DMS114 treated with DMSO at 0.1 percent for 48 hours (cell line): ENCODE results near the gene NALCN.

Source experiments
- DNase-seq: peaks from one replicate; lab custom pipeline; 2025; ENCODE audit not compliant: unreplicated experiment; lab: John Stamatoyannopoulos, UW

Gene NALCN

DNA sequence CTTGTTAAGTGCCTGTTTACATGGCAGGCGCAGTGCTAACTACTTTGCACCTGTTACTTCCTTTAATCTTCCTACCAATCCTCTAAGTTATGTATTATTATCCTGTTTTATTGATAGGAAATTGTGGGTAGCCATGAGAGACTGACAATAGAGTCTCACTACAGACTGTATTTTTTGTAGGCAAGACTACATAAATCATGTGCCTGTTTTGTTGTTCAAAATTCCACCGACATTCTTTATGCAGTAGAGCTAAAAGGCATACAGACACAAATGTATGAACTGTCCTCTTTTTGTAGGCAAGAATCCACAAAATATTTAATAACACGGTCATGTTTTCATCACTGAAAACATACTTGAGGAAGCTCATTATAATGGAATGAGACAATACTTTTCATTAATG lies 205.5 kb downstream of the NALCN start:
- no peak for DNase-seq

DNA sequence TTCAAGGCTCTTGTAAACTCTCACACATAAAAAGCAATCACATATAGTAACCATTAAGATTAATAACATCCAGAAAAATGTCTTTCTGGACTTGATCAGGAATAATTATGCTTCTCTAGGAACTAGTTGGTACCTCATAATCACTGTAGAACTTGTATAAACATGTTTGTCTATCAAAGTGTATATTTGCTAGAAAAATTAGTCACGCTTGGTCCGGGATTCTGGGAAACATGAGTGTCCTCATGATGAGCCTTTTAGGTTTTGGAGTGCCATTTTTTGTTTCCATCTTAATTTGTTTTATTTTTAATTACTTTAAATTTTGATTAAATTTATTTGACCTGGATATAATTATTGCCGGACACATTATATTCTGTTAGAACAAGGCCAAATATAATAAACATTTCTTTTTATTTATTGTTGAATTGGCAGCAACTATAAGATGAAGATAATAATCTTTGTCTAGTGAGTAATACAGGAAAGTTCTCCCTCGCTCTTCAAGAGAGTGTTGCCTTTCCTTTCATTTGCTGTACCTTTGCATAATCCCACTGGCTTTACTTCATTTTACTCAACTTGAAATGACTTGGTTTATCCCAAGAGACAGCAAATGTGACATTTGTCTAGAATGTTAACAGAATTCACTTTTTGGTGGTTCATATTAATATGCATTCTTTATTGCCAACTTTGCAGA lies 207.0 kb downstream of the NALCN start:
- no peak for DNase-seq

DNA sequence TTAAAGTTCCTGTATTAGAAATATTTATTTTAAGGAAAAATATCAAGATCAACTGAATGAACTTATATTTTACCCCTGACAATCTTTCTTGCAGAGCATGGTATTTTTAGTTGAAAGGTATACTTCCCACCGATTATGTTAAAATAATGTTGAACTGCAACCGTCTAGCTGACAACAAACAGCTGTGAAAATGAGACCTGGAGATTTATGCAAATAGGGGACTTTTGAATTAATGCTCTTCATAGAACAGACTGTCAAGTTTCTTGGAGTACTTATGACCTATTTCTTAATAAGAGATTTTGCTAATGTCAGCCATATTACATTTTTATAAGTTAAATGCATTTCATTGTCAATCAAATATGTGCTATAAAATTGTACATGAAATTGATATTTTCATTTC lies 210.9 kb downstream of the NALCN start:
- no peak for DNase-seq

GRCh38 chr13:101204270-101205020 lies 211.9 kb downstream of the NALCN start:
- DNase-seq: no peak

- no peak for DNase-seq
These were observed 213.7 kb downstream of the NALCN start for GRCh38 chr13:101202590-101202989.

GRCh38 chr13:101190976-101191375 lies 225.3 kb downstream of the NALCN start:
- no peak for DNase-seq

- DNase-seq: no peak
These were observed 226.0 kb downstream of the NALCN start for GRCh38 chr13:101190337-101190736.

GRCh38 chr13:101185606-101186005 lies 230.7 kb downstream of the NALCN start:
- no peak for DNase-seq

- no peak for DNase-seq
These were observed 235.1 kb downstream of the NALCN start for GRCh38 chr13:101181076-101181685.

GRCh38 chr13:101179021-101179420 lies 237.3 kb downstream of the NALCN start:
- DNase-seq: no peak

DNA sequence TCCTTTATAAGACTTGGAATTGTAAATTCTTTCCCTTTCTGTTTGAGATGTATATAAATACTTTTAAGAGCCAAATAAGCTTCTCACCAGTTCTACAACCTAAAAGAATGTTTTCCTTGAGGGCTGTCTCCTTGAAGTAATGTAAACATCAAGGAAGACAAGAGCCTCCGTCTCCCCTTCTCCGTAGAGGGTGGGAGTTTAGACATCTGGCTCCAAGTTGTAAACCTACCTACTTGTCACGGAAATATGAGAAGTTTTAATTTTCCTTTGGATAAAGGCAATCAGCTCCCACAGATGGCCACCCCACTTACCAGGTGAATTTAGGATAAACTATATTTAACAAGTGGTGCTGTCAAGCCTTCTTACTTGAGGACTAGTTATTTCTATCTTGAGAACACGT lies 237.9 kb downstream of the NALCN start:
- no peak for DNase-seq

DNA sequence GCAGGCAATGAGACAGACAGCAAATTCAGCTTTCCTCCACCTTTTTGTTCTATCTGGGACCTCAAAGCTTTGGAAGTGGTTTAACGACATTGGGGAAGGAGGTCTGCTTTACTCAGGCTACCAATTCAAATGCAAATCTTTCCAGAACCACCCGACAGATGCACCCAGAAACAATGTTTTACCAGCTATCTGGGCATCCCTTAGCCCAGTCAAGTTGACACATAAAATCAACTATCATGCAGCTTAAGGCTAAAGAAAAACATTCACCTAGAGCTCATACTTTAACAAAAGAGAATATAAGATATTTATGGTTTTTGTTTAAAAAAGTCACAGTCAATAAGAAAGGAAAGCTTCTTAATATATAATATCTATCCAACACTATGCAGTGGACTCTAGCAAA lies 246.0 kb downstream of the NALCN start:
- no peak for DNase-seq

DNA sequence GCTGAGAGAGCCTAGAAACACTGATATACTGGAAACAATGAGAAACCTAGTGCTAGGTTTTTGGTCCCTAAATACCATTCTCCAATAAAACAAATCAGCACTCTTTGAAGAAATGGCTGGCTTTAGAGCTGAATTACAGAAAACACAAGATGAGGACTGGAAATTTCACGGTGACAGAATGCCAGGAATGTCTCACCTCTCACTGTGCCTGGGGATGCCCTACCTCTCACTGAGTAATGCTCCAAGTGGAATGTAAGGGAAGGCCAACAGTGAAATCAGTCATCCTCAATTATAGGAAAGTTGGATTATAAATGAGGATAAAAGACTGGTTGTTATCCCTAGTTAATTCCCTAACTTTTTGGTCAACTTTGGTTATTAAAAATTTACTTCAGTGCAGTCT lies 259.0 kb downstream of the NALCN start:
- no peak for DNase-seq

DNA sequence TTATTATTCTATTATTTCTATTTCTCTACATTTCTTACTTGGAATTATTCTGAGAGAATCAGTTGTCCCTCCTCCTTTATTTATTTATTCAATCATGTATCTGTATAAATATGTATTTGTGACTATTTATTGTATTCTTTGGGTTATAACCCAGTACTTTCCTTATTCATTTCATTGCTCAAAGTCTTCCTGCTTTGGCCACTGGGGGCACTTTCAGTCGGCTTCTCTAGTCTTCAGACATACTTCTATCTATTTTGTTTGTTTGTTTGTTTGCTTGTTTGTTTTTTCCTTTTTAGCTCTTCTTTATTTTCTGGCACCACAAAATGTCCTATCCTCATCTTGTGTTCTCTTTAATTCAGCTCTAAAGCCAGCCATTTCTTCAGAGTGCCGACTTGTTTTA lies 260.4 kb downstream of the NALCN start:
- no peak for DNase-seq

DNA sequence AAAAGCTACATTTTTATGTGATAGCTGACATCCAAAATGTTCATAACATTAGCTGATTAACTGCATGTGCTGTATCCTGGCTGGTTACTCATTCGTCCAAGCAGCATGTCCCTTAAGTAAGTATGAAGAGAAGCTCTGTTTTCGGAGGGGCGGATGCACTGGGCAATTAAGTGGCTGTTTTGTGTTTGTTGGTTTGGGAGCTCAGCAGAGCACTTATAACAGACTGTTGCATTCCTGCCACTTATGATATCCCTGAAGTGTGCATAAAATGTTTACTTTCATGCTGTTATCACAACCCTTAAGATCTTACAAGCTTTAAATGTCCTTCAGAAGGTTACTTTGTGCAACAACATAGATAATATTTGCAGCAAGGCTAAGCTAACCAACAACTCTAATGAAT lies 264.1 kb downstream of the NALCN start:
- no peak for DNase-seq

- DNase-seq: no peak
These were observed 265.3 kb downstream of the NALCN start for GRCh38 chr13:101150998-101151397.

GRCh38 chr13:101149735-101150384 lies 266.4 kb downstream of the NALCN start:
- DNase-seq: no peak

- no peak for DNase-seq
These were observed 270.0 kb downstream of the NALCN start for GRCh38 chr13:101146101-101146898.

- peak; percentile 34 for DNase-seq
These were observed 271.4 kb downstream of the NALCN start for GRCh38 chr13:101144808-101145419.

DNA sequence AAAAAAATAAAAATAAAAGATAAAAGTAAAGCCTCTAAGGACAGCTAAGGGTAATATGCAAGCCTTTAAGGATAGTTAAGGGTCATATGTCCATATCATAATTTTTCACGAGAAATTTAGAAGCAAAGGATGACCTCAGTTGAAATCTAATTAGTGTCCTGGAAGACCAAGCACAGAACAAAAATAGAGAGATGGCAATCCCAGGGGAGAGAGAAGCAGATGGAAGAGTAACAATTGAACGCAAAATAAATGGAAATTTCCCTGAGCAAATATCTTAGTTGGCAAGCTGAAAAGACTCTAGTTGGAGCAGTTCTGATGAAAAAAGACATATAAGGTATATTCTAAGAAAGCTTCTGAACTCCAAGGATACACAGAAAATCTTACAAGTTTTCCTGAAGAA lies 275.4 kb downstream of the NALCN start:
- no peak for DNase-seq
